Activated CD4-positive, alpha-beta memory T cell treated with anti-CD3 and anti-CD28 coated beads for 36 hours (primary cell): ENCODE data around the gene PDIA5. TPM values are rescaled to one million over a fixed set of nuclear protein-coding genes. Genes with fewer than 3 reads are reported as not detected.

Experiments used
- CTCF ChIA-PET: fragments of 350-600 bp; sonication (Branson Sonifier 250); formaldehyde crosslinking; loops from one replicate; lab custom pipeline; 2021; ENCODE audit warnings: antibody characterized with exemption, inconsistent platforms; lab: Charles Lee
- POLR2A ChIA-PET: fragments of 350-600 bp; sonication (Branson Sonifier 250); formaldehyde crosslinking; loops from one replicate; lab custom pipeline; 2021; ENCODE audit warnings: antibody characterized with exemption; lab: Charles Lee
- DNase-seq: peaks from one replicate; pipeline ENCODE4 v3.0.0-alpha.2; 2020
- H3K27ac Mint-ChIP-seq: one replicate; pipeline ENCODE4 v1.8.0; 2021; ENCODE audit warnings: mixed read lengths
- H3K27me3 Mint-ChIP-seq: one replicate; pipeline ENCODE4 v1.8.0; 2021; ENCODE audit warnings: mixed read lengths
- H3K36me3 Mint-ChIP-seq: one replicate; pipeline ENCODE4 v1.8.0; 2021; ENCODE audit warnings: mixed read lengths
- H3K4me1 Mint-ChIP-seq: one replicate; pipeline ENCODE4 v1.8.0; 2021; ENCODE audit warnings: low read depth, mixed read lengths
- H3K4me3 Mint-ChIP-seq: one replicate; pipeline ENCODE4 v1.8.0; 2021; ENCODE audit warnings: mild to moderate bottlenecking, mixed read lengths
- H3K9me3 Mint-ChIP-seq: one replicate; pipeline ENCODE4 v1.8.0; 2021; ENCODE audit warnings: mixed read lengths
- intact Hi-C: fragments of 100-400 bp; cut with micrococcal nuclease; formaldehyde crosslinking; loops from one replicate; pipeline ENCODE4 v1.15.1; 2023
- total RNA-seq, 2 experiments: library from RNA; stranded (reverse); gene quantifications; one replicate each; pipeline ENCODE4 v1.2.3, GENCODE V29; 2021

The PDIA5 gene
- total RNA-seq, 2 experiments from 2014 or later, result 21.7 to 21.8 TPM

DNA sequence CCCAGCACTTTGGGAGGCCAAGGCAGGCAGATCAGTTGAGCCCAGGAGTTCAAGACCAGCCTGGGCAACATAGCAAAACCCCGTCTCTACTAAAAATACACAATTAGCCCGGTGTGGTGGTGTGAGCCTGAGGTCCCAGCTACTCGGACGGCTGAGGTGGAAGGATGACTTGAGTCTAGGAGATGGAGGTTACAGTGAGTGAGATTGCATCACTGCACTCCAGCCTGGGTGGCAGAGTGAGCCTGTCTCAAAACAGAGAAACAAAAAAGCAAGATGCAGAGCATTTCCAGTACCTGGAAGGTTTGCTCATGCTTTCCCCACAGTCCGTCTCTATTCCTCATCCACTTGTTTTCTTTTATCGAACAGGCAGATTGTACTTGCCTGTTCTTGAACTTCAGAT lies 3.8 kb upstream of the PDIA5 start:
- ChIA-PET CTCF (no interaction called here), POLR2A (no interaction called here)
- no peak overlapping the region for H3K4me3 Mint-ChIP-seq

DNA sequence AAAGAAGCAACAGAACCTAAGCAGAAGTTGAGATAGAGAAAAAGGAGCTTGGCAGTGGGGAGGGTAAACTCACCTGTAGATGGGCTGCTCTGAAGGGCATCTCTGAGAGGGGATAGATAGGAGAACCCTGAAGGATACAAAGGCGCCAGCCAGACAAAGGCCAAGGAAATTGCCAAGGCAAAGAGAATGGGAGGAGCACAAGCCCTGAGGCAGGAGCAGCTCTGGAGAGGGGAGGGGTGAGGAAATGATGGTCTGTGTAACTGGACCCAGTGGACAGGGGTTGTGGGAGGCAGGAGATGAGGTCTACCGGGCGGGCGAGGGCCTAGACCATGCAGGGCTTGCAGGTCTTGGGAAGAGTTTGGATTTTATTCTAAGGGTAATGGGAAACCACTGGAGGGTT lies 2.3 kb upstream of the PDIA5 start:
- no peak for DNase-seq
- ChIA-PET POLR2A (no interaction called here), CTCF (interaction anchor here (0.6 to 1.2 kb wide), 2 partner anchors 37 to 559 kb away, joined by 3 read pairs; partner anchors contain the start of gene SEMA5B)
- Mint-ChIP-seq H3K27me3 (no peaks in the 10 kb centered on the region), H3K4me3 (no peak overlapping the region), H3K4me1 (peaks cover 30% of the 10 kb centered on the region), H3K9me3 (no peaks in the 10 kb centered on the region), H3K27ac (no peak overlapping the region), H3K36me3 (no peaks in the 10 kb centered on the region)
- intact Hi-C loops, result no loop called here

More for the DNA sequence above, 3.8 kb upstream of the PDIA5 start:
- no peaks in the 10 kb centered on the region for H3K36me3 Mint-ChIP-seq
- H3K4me1 Mint-ChIP-seq, result peaks cover 18% of the 10 kb centered on the region
- no peaks in the 10 kb centered on the region for H3K9me3 Mint-ChIP-seq
- H3K27ac Mint-ChIP-seq, result no peak overlapping the region
- DNase-seq, result no peak
- no peaks in the 10 kb centered on the region for H3K27me3 Mint-ChIP-seq
- intact Hi-C loops, result no loop called here

- CTCF ChIA-PET, result interaction anchor here (1.2 kb wide), 1 partner anchor 37 kb away, joined by 3 read pairs; the partner anchor contains the start of gene SEMA5B
These were observed 1.9 kb upstream of the PDIA5 start for GRCh38 chr3:123064914-123065313.

DNA sequence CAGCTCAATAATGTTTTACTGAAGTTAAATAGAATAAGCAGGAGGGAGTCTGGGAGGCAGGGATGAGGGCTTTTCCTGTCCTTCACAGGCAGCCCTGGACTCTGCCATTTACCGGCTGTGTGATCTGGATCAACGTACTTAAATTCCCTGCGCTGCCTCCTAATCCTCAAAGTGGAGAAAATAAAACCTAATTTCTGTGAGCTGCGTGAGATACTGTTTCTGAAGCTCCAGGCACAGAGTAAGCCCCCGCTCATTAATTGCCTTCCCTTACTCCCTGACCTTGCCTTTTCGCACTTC lies 278 bp upstream of the PDIA5 start:
- Mint-ChIP-seq H3K4me1 (peaks cover 30% of the 10 kb centered on the region), H3K27me3 (no peaks in the 10 kb centered on the region), H3K36me3 (no peaks in the 10 kb centered on the region), H3K27ac (no peak overlapping the region), H3K4me3 (peak overlapping the region; percentile 81), H3K9me3 (no peaks in the 10 kb centered on the region)
- ChIA-PET CTCF (interaction anchor here (0.6 to 1.5 kb wide), 3 partner anchors 37 to 1520 kb away, joined by 3 read pairs; no protein-coding TSS in a partner anchor), POLR2A (interaction anchor here (0.9 to 1.3 kb wide), 3 partner anchors 10 to 1406 kb away, joined by 3 to 4 read pairs (median 3); partner anchors contain the start of gene HCLS1)
- DNase-seq, result no peak
- intact Hi-C loops, result loop anchor here (2.0 kb wide), 1 partner anchor 134 kb away; the partner anchor contains the start of gene SEC22A

More at GRCh38 chr3:123064914-123065313, 1.9 kb upstream of the PDIA5 start:
- intact Hi-C loops, result no loop called here
- Mint-ChIP-seq H3K4me1 (peaks cover 30% of the 10 kb centered on the region), H3K27ac (no peak overlapping the region), H3K36me3 (no peaks in the 10 kb centered on the region), H3K9me3 (no peaks in the 10 kb centered on the region), H3K4me3 (no peak overlapping the region), H3K27me3 (no peaks in the 10 kb centered on the region)
- POLR2A ChIA-PET, result no interaction called here
- no peak for DNase-seq

DNA sequence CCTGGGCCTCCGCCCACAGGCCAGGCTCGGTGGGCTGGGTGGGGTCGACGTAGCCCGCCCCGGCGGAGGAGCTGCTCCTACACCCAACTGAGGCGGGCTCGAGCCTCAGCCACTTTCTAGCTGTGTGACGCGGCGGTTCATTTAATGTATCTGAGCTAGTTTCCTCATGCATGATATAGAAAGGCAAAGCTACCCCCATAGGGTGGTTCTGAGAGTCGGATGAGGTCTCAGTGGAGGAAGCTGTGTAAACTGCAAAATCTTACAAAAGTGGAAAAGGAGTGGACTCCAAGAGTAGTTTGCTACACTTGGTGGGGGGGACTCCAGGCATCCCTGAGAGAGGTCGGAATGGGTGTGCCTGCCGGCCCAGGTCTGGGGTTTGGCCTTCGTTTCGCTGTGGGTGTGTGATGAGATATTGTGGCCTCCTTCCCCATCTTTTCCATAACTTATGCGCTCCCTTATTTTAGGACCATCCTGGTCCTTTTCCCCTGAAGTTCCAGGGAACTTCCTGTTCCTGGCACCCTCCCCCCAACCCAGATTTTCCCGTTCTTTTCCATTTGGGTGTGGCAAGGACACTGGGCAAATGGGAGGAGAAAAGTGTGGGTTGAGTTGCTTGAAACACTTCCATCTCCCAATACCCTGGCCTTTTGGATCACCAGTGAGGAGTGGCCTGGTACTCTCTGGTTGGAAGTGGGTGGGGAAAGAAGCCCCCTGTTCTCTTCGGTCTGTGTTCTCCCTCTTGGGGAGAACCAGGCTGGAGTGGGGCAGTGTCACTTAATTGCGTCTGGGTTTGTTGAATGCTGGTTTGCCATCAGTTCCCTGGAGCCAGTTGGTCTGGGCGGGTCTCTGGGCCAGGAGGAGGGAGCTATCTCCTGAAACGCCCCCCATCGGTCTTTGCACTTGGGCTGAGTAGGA lies 1.1 kb downstream of the PDIA5 start:
- Mint-ChIP-seq H3K4me3 (peak overlapping the region; percentile 81), H3K4me1 (peaks cover 31% of the 10 kb centered on the region), H3K36me3 (no peaks in the 10 kb centered on the region), H3K9me3 (no peaks in the 10 kb centered on the region), H3K27ac (no peak overlapping the region), H3K27me3 (no peaks in the 10 kb centered on the region)
- ChIA-PET CTCF (interaction anchor here (0.7 to 1.5 kb wide), 4 partner anchors 40 to 1521 kb away, joined by 3 to 4 read pairs (median 3); partner anchors contain the start of gene SEMA5B), POLR2A (interaction anchor here (1.0 to 1.3 kb wide), 5 partner anchors 13 to 1408 kb away, joined by 3 to 6 read pairs (median 3); partner anchors contain the start of genes HCLS1 and SEC22A)
- DNase-seq, result no peak
- intact Hi-C loops, result loop anchor here (2.0 kb wide), 1 partner anchor 133 kb away; the partner anchor contains the start of gene SEC22A

- Mint-ChIP-seq H3K36me3 (no peaks in the 10 kb centered on the region), H3K9me3 (no peaks in the 10 kb centered on the region), H3K4me3 (peak overlapping the region; percentile 81), H3K4me1 (peaks cover 31% of the 10 kb centered on the region), H3K27me3 (no peaks in the 10 kb centered on the region), H3K27ac (no peak overlapping the region)
- DNase-seq, result no peak
- ChIA-PET CTCF (no interaction called here), POLR2A (no interaction called here)
- intact Hi-C loops, result no loop called here
These were observed 2.0 kb downstream of the PDIA5 start for GRCh38 chr3:123068601-123069381.

- intact Hi-C loops, result no loop called here
- DNase-seq, result no peak
- no peaks in the 10 kb centered on the region for H3K27me3 Mint-ChIP-seq
- no peaks in the 10 kb centered on the region for H3K9me3 Mint-ChIP-seq
- H3K4me3 Mint-ChIP-seq, result no peak overlapping the region
- H3K36me3 Mint-ChIP-seq, result no peaks in the 10 kb centered on the region
- no peak overlapping the region for H3K27ac Mint-ChIP-seq
- H3K4me1 Mint-ChIP-seq, result peaks cover 29% of the 10 kb centered on the region
- ChIA-PET CTCF (no interaction called here), POLR2A (no interaction called here)
These were observed 3.7 kb downstream of the PDIA5 start for GRCh38 chr3:123070510-123070909.

GRCh38 chr3:123071146-123071545 lies 4.3 kb downstream of the PDIA5 start:
- no peak for DNase-seq
- Mint-ChIP-seq H3K9me3 (no peaks in the 10 kb centered on the region), H3K4me1 (peaks cover 32% of the 10 kb centered on the region), H3K27me3 (no peaks in the 10 kb centered on the region), H3K4me3 (no peak overlapping the region), H3K36me3 (no peaks in the 10 kb centered on the region), H3K27ac (no peak overlapping the region)
- ChIA-PET POLR2A (no interaction called here), CTCF (no interaction called here)
- intact Hi-C loops, result no loop called here

DNA sequence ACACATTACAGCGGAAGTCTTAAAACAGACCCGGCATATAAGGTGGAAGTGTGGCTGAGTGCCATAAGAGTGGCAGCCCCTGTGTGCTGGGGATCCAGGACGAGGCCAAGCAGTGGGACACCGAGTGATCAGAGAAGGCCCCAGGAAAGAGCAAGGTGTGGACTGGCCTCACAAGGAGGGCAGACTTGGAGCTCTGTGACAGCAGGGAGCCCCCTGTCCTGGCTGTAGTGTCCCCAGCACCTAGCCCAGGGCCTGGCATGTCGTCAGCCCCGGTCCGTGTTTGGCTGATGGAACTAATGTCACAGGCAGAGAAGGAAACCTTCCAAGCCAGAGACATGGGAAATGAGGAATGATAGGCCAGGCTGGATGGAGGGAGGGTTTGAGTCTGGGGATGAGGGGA lies 4.8 kb downstream of the PDIA5 start:
- Mint-ChIP-seq H3K9me3 (no peaks in the 10 kb centered on the region), H3K36me3 (no peaks in the 10 kb centered on the region), H3K4me1 (peaks cover 29% of the 10 kb centered on the region), H3K4me3 (no peak overlapping the region), H3K27me3 (no peaks in the 10 kb centered on the region), H3K27ac (no peak overlapping the region)
- intact Hi-C loops, result no loop called here
- POLR2A ChIA-PET, result no interaction called here
- CTCF ChIA-PET, result no interaction called here
- no peak for DNase-seq

DNA sequence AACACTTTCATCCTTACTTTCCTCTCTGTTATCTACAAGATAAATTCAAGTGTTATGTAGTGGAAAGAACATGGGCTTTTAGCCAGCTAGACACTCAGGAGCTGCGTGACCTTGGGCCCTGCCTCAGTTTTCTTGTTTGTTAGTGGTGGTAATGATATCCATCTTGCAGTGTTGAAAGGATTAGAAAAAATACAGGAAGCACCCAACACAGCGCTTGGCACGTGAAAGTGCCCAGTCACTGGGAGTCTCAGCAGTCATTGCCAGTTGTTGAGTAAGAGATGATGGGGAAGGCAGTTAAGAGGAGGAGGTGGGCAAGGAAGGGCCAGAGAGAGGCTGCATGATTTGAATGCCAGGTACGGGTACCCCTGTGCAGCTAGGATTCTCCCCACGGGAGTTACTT lies 5.3 kb downstream of the PDIA5 start:
- POLR2A ChIA-PET, result no interaction called here
- Mint-ChIP-seq H3K9me3 (no peaks in the 10 kb centered on the region), H3K4me1 (peaks cover 26% of the 10 kb centered on the region), H3K27ac (no peak overlapping the region), H3K27me3 (no peaks in the 10 kb centered on the region), H3K36me3 (no peaks in the 10 kb centered on the region), H3K4me3 (no peak overlapping the region)
- DNase-seq, result no peak
- intact Hi-C loops, result no loop called here
- CTCF ChIA-PET, result no interaction called here

GRCh38 chr3:123072564-123072963 lies 5.7 kb downstream of the PDIA5 start:
- H3K27ac Mint-ChIP-seq, result no peak overlapping the region
- intact Hi-C loops, result no loop called here
- no peaks in the 10 kb centered on the region for H3K36me3 Mint-ChIP-seq
- no peak for DNase-seq
- POLR2A ChIA-PET, result no interaction called here
- H3K9me3 Mint-ChIP-seq, result no peaks in the 10 kb centered on the region
- H3K4me3 Mint-ChIP-seq, result no peak overlapping the region
- CTCF ChIA-PET, result no interaction called here
- H3K4me1 Mint-ChIP-seq, result peaks cover 26% of the 10 kb centered on the region
- H3K27me3 Mint-ChIP-seq, result no peaks in the 10 kb centered on the region

DNA sequence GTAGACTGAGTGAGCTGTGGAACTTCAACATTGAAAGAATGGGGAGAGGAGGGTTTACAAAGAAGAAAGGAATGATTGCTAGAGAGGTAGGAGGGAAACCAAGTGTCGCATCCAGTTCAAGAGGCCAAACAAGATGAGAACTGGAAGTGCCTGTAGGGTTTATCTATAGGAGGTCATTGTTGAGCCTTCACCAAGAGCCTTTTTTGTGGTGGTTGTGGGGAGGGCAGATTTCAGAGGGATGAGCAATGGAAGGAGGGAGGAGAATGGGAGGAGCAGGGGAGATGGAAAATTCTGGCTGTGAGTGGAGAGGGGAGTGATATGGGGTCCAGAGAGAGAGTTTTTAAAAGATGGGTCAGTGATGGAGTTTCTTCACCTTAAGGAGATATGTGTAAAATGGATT lies 8.5 kb downstream of the PDIA5 start:
- intact Hi-C loops, result no loop called here
- CTCF ChIA-PET, result interaction anchor here (0.6 kb wide), 1 partner anchor 272 kb away, joined by 3 read pairs; no protein-coding TSS in a partner anchor
- H3K36me3 Mint-ChIP-seq, result no peaks in the 10 kb centered on the region
- H3K4me3 Mint-ChIP-seq, result no peak overlapping the region
- DNase-seq, result no peak
- peaks cover 12% of the 10 kb centered on the region for H3K4me1 Mint-ChIP-seq
- POLR2A ChIA-PET, result no interaction called here
- H3K27ac Mint-ChIP-seq, result no peak overlapping the region
- H3K27me3 Mint-ChIP-seq, result no peaks in the 10 kb centered on the region
- H3K9me3 Mint-ChIP-seq, result no peaks in the 10 kb centered on the region
